Brain microvascular endothelial cell (primary cell): ENCODE data around the gene MLN.

Source experiments
- DNase-seq: peaks from one replicate; pipeline ENCODE4 v3.0.0-alpha.2; 2020
- H3K27ac ChIP-seq: fragments of 250-450 bp; sonication (Bioruptor Pico); 2 replicates; pipeline ENCODE4 v1.5.1; 2020; ENCODE audit warnings: mild to moderate bottlenecking, moderate library complexity
- H3K27me3 ChIP-seq: fragments of 250-450 bp; sonication (Bioruptor Pico); replicated peaks from 2 replicates; pipeline ENCODE4 v1.5.1; 2020; ENCODE audit warnings: mild to moderate bottlenecking
- H3K36me3 ChIP-seq: fragments of 250-450 bp; sonication (Bioruptor Pico); replicated peaks from 2 replicates; pipeline ENCODE4 v1.5.1; 2020; ENCODE audit warnings: mild to moderate bottlenecking
- H3K4me3 ChIP-seq: 2 replicates; pipeline ENCODE4 v1.5.1; 2011; ENCODE audit warnings: low read depth, mild to moderate bottlenecking, control low read depth, low read length, moderate library complexity
- in situ Hi-C: cut with HindIII; loops from 2 replicates; pipeline ENCODE4 v1.10.0; 2017; ENCODE audit warnings: low sequenced_read_pairs, low pct_ligation_motif_present
- TF ChIP-seq, protein P1 (sequence below): IDR thresholded peaks from 2 replicates; pipeline ENCODE4 v1.5.1; 2011; ENCODE audit warnings: low read depth, mild to moderate bottlenecking, moderate library complexity, low read length, control low read depth, inconsistent platforms; ENCODE audit errors: missing control alignments

MLN gene

DNA sequence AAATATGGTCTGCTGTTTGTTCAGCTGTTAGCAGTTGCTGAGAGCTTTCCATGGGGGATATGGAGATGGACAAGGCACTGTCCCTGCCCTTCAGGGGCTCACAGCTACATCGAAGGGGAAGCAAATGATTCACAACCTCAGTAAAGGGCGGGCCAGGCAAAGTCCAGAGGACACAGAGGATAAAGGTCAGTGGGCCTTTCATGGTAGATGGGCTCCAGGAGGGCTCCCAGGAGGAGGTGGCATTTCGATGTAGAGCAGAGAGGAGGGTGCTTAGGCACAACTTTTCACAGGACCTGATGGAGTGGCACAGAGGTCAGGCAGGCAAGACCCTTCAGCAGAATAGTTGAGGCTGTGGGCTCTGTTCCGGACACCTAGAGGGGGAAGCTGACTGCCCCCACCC lies 15.2 kb upstream of the MLN start:
- TF ChIP-seq, protein P1, sequence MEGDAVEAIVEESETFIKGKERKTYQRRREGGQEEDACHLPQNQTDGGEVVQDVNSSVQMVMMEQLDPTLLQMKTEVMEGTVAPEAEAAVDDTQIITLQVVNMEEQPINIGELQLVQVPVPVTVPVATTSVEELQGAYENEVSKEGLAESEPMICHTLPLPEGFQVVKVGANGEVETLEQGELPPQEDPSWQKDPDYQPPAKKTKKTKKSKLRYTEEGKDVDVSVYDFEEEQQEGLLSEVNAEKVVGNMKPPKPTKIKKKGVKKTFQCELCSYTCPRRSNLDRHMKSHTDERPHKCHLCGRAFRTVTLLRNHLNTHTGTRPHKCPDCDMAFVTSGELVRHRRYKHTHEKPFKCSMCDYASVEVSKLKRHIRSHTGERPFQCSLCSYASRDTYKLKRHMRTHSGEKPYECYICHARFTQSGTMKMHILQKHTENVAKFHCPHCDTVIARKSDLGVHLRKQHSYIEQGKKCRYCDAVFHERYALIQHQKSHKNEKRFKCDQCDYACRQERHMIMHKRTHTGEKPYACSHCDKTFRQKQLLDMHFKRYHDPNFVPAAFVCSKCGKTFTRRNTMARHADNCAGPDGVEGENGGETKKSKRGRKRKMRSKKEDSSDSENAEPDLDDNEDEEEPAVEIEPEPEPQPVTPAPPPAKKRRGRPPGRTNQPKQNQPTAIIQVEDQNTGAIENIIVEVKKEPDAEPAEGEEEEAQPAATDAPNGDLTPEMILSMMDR, result no peak
- no peak for DNase-seq
- no peak overlapping the region for H3K4me3 ChIP-seq
- H3K36me3 ChIP-seq, result no peaks in the 10 kb centered on the region
- no peaks in the 10 kb centered on the region for H3K27me3 ChIP-seq
- H3K27ac ChIP-seq, result no peak overlapping the region
- in situ Hi-C loops, result no loop called here

DNA sequence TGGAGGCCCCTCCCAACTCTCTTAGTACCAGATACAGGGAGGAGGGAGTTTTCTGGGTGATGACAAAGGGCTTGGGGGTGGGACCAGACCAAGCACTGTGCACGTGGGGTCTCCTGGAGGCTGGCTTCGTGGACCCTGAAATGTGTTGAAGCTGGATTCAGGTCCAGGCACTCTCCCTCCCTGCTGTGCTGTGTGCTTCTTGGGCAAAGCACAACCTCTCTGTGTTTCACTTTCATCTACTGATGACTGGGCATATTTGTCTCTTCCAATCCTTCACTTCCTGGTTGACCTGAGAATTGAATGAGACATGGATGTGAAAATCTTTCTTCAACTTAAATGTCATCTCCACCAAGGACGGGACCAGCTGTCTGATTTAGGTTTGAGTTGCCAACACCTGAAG lies 14.5 kb upstream of the MLN start:
- DNase-seq, result no peak
- TF ChIP-seq, protein P1, result no peak
- no peak overlapping the region for H3K4me3 ChIP-seq
- no peaks in the 10 kb centered on the region for H3K36me3 ChIP-seq
- in situ Hi-C loops, result no loop called here
- peaks cover 1% of the 10 kb centered on the region for H3K27me3 ChIP-seq
- H3K27ac ChIP-seq, result no peak overlapping the region

DNA sequence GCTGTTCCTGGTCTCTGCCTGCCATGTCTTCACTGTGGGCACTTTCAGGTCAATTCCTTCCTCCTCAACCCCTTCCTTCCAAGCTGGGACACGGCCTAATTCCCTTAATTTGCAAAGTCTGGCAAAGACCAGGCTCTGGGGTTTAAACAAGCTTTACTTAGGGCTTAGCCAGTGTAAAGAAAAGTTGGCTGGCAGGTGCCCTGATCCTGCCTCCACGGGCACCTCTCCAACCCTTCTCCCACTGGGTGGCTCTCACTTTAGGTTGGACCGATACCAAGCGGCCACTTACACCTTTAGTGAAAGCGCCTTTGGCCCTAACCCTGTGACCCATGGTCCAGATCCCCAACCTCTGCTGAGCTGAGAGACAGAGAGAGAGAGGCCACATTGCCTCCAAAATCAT lies 13.7 kb upstream of the MLN start:
- in situ Hi-C loops, result no loop called here
- no peak for DNase-seq
- TF ChIP-seq, protein P1, result no peak
- no peaks in the 10 kb centered on the region for H3K36me3 ChIP-seq
- no peak overlapping the region for H3K4me3 ChIP-seq
- H3K27me3 ChIP-seq, result peaks cover 1% of the 10 kb centered on the region
- no peak overlapping the region for H3K27ac ChIP-seq

DNA sequence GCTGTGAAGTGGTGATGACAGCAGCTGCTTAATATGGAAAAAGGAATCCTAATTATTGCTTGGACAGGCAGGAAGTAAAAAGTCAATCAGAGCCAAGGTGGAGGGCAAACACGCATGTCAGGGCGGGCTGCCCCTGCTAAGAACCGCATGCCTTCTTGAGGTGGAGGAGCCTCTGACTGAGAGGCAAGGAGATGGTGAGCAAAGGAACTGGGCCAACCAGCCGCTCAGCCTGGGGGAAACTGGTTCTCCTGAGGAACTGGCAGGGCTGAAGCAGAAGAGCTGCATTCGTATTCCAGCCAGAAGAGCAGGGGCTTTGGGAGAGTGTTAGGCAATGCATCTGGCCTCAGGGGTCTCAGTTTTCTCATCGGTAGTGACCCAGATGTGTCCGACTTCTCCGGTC lies 13.1 kb upstream of the MLN start:
- H3K4me3 ChIP-seq, result no peak overlapping the region

DNA sequence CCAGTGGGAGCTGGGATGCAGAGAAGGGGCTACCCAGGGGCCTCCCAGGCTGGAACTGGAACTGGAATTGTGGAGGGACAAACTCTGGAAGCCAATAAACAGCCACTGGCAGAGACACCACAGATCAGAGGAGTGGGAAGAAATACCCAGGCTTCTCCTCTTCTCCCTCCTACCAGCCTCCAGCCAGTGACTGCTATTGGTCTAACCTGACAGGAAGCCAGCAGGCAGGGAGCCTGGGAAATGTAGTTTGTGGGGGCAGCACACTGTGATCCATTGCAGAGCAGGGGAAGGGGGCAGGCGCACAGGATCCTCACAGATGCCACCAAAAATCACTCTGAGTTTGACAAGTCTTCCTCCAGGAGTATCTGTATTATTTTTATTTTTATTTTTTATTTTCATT lies 12.1 kb upstream of the MLN start:
- H3K27me3 ChIP-seq, result peaks cover 8% of the 10 kb centered on the region
- H3K27ac ChIP-seq, result no peak overlapping the region
- in situ Hi-C loops, result no loop called here
- no peak overlapping the region for H3K4me3 ChIP-seq
- no peaks in the 10 kb centered on the region for H3K36me3 ChIP-seq
- peak; percentile 11 for DNase-seq
- TF ChIP-seq, protein P1, result no peak

More for the DNA sequence above, 13.1 kb upstream of the MLN start:
- H3K27ac ChIP-seq, result no peak overlapping the region
- peaks cover 6% of the 10 kb centered on the region for H3K27me3 ChIP-seq
- H3K36me3 ChIP-seq, result no peaks in the 10 kb centered on the region
- TF ChIP-seq, protein P1, result no peak
- no peak for DNase-seq
- in situ Hi-C loops, result no loop called here
